NCI-H2196 (cell line): ENCODE results near the gene LYZL6.
"Not testable (repeated sequence)": the region's sequence is repeated elsewhere in the genome, so short reads cannot be mapped to it uniquely, and the experiment has no call there.

Experiments
- DNase-seq: peaks from one replicate; lab custom pipeline; 2025; ENCODE audit not compliant: unreplicated experiment; lab: John Stamatoyannopoulos, UW

Gene LYZL6

GRCh38 chr17:35947156-35947585 lies 3.7 kb upstream of the LYZL6 start:
- DNase-seq = peak; percentile 39

GRCh38 chr17:35944151-35944550 lies 638 bp upstream of the LYZL6 start:
- no peak for DNase-seq

- DNase-seq = no peak
These were observed 826 bp downstream of the LYZL6 start for GRCh38 chr17:35942588-35943186.

GRCh38 chr17:35938492-35938891 lies 5.0 kb downstream of the LYZL6 start:
- not testable (repeated sequence) for DNase-seq

GRCh38 chr17:35936063-35936462 lies 7.5 kb downstream of the LYZL6 start:
- DNase-seq = no peak

GRCh38 chr17:35934760-35935159 lies 8.8 kb downstream of the LYZL6 start:
- DNase-seq = no peak

- no peak for DNase-seq
These were observed 10.9 kb downstream of the LYZL6 start for GRCh38 chr17:35932586-35932985.

GRCh38 chr17:35931794-35932425 lies 11.6 kb downstream of the LYZL6 start:
- DNase-seq = no peak

GRCh38 chr17:35930211-35931065 lies 13.1 kb downstream of the LYZL6 start, which contains the start of gene RDM1:
RDM1 (minus strand) TSS chr17:35930773; CDS start chr17:35930727, 46 bp downstream.
- peak; percentile 81 for DNase-seq

- DNase-seq = no peak
These were observed 15.8 kb downstream of the LYZL6 start for GRCh38 chr17:35927714-35928113.

- no peak for DNase-seq
These were observed 19.9 kb downstream of the LYZL6 start for GRCh38 chr17:35923609-35924114.

GRCh38 chr17:35920229-35920628 lies 23.3 kb downstream of the LYZL6 start:
- no peak for DNase-seq

- DNase-seq = no peak
These were observed 24.8 kb downstream of the LYZL6 start for GRCh38 chr17:35918665-35919064.

- DNase-seq = no peak
These were observed 25.8 kb downstream of the LYZL6 start for GRCh38 chr17:35917519-35918213.

GRCh38 chr17:35915153-35915964 lies 28.2 kb downstream of the LYZL6 start:
- no peak for DNase-seq

GRCh38 chr17:35914354-35914753 lies 29.2 kb downstream of the LYZL6 start:
- DNase-seq = no peak

GRCh38 chr17:35913609-35914008 lies 29.9 kb downstream of the LYZL6 start:
- no peak for DNase-seq

GRCh38 chr17:35912942-35913341 lies 30.6 kb downstream of the LYZL6 start:
- no peak for DNase-seq

- DNase-seq = no peak
These were observed 31.1 kb downstream of the LYZL6 start for GRCh38 chr17:35912339-35912912.

GRCh38 chr17:35909408-35909807 lies 34.1 kb downstream of the LYZL6 start:
- no peak for DNase-seq
